ENCODE data around the gene TCF12.
"Not testable (repeated sequence)": the region's sequence is repeated elsewhere in the genome, so short reads cannot be mapped to it uniquely, and the experiment has no call there.

Gene TCF12

GRCh38 chr15:57144448-57144847 is 226.0 kb downstream of the TCF12 start:
- DNase-seq, result no peak

DNA sequence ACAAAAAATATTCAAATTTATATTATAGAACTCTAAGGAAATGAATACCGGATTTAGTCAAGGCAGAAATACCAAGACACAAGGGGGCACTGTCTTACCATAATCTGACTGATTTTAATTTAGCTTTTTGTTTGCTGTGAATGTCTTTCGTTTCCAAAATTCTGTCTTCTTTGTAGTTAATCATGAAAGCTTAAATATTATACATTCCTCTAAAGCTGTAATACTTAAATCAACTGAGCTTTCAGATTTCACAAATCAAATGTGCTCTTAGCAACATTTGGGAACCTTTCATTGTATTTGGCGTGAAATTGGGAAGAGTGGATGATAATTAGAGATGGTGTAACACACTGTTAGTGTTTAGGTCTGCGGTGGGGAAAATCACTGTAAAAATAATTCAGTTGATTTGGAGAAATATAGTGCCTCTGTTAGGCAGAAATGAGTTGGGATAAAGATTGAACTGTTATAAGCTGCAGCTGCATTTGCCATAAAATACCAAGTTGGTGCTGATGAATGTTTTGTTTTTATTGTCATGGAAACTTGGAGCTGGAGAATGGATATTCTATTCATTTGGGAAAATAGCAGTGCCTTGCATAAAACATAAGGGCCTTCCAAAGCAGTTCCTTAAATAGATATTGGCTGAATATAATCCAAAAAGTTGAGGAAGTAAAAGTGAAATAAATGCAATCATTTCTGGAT is 228.2 kb downstream of the TCF12 start:
- DNase-seq, result peak; percentile 62

- DNase-seq, result peak; percentile 60
Observed at GRCh38 chr15:57147621-57148020, 229.2 kb downstream of the TCF12 start.

- DNase-seq, result no peak
Observed at GRCh38 chr15:57148262-57148661, 229.8 kb downstream of the TCF12 start.

DNA sequence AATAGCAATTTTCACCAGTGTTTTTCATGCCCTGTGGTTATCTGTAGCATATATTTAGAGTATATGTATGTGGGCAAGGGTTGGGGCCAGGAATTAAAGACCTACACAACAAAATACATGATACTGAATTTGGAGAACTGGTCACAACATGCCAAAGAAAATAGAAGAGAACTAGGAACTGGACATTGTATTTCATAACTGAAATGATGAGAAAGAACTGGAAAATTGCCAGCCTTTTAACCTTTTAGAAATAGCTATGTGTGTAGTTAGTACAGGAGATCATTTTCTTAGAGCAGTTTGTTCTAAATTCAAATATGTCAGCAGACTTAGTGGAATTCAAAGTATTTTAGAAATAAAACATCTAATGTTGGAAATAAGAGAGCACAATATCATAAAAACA is 230.8 kb downstream of the TCF12 start:
- DNase-seq, result peak; percentile 81

DNA sequence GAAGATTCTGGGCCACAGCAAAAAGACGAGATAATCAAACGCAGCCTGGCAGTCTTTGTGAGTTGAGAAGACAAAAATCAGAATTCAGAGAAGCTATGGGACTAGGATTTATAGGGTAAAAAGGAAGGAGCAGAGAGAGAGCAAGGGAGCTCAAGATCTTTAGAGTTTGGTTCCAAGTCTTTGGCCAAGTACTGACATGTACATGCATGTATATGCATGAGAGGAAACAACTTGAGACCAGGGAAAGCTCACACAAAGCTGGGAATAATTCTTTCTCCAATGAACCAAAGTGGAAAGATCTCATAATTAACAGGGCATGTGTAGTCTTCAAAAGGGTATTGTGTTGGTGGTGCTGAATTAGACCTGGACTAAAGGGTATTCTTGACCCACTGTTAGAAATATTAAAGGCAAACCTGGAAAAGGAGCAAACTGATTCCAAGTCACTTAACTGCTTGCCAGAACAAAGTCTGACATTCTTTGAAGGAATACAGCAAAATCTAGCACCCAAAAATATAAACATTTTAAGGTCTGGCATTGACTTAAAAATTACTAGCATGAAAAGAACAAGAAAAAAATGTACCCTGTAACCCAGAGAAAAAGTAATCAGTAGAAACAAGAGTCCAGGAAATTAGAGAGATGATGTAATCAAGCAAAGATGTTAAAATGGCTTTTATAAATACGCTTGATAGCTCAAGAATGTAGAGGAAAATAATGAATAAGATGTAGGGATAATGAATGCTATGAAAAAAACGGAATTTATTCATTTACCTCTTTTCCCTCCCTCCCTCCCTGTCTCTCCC is 231.8 kb downstream of the TCF12 start:
- no peak for DNase-seq

GRCh38 chr15:57150866-57151203 is 232.4 kb downstream of the TCF12 start:
- DNase-seq, result not testable (repeated sequence)

DNA sequence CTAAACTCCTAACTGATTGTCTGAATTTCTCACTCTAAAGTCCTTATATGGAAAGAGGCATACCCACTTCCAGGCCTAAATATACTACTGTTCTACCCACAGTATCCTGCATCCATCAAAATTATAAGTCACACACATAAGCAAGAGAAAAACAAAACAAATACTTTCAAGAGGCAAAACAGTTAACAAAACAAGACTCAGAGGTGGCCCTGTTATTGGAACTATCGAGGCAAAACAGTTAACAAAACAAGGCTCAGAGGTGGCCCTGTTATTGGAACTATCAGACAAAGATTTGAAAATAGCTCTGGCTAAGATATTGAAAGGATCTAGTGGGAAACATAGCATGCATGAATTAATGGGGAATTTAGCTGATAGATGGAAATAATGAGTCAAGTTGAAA is 233.7 kb downstream of the TCF12 start:
- DNase-seq, result no peak

DNA sequence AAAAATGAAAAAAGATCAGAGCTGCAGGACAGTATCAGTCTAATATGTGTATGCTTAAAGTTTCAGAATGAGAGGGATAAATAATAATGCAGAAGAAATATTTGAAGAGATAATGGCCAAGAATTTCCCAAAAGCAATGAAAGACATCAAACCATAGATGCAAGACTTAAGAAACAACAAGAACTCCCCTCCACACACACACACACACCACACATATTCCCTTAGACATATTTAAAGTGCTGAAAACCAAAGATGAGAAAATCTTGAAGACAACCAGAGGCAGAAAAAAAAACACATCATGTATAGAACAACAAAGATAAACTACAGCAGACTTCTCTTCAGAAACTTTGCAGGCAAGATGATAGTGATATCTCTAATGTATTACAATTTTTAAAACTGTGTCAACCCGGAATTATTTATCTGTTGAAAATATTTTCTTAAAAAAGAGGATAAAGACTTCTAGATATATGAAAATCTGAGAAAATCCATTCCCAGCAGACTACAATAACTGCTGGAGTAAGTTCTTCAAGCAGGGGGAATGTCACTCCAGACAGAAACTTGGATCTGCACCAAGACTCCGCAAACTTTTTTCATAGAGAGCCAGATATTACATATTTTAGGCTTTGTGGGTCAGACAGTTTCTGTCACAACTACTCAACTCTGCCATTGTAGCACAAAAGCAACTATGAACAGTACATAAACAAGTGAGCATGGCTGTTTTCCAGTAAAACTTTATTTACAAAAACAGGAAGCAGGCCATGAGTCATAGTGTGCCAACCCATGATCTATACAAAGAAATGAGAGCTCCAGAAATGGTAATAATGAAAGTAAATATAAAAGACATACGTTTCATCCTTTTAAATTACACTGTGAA is 234.5 kb downstream of the TCF12 start:
- peak; percentile 87 for DNase-seq

DNA sequence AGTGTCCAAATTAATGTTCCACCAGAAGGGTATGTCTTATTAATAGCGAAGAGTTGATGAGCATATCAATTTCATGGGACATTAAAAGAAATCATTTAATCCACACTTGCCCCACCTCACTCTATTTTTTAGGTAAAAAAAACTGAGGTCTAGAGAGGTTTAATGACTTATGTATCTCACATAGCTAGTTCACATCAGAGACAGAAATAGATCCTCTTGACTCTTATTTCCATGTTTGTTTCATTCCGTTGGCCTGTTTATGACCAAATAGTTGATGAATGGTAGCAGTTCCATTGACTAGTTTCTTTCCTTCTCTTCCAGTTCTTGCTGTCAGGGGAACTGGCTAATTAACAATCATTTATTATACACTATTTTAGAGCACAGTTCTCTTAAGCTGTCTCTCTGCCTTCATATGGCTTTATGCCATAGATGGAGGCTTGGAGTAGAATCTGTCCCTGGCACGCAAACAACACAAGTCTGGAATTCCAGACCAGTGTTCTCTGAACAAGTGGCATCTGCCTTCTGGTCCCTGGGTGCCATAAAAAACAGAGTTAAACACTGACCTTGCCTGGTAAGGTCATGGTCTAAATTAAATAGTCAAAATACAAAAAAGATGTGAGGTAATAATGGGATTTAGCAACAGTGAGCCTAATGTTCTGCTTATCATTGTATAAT is 237.9 kb downstream of the TCF12 start:
- no peak for DNase-seq

DNA sequence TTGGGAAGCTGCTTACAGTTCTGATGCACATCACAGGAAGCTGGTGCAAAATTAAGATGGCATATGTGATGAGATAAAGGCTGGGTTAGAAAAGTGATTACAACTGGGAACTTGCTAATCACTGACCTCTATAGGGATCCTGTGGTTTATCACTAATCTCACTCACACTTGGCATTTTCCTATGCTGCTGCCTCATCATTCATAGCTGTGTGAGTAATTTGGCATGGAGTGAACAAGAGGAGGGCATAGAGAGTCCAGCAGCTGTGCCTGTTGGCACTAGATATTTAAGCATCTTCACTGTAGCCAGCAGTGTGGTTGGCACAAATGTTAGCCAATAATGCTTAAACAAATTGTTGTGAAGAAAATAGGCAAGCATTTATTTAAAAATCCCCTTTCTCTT is 240.1 kb downstream of the TCF12 start:
- no peak for DNase-seq

DNA sequence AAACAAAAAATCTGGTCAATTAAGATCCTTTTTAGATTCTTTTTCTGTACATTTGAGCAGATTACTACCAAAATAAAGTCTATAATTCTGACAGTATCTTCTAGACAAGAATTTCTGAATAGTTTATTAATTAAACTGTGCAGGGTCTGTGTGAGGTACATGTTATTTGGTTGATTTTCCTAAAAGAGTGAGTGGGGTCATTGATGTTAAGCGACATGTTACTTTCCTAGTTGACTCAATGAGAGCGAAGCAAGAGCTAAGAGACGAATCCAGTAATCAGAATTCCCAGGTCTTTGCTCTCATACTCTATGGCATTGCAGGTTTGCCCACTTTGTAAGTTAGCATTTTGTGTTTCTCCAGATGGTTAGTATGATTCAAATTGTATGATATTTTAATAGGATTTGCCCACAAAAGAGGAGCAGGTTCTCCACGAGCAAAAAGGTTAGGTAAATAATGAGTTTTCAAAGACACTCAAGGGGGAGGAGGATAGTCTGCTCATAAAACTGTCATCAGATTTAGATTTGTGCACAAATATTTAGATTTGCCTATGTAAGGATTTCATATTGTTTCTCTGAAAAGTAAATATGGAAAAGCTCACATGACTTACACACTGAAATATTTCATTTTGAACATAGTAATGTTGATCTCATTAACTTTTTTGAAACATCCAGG is 240.7 kb downstream of the TCF12 start:
- no peak for DNase-seq

- DNase-seq, result no peak
Observed at GRCh38 chr15:57159767-57160166, 241.3 kb downstream of the TCF12 start.

- DNase-seq, result no peak
Observed at GRCh38 chr15:57160823-57161560, 242.5 kb downstream of the TCF12 start.

- peak; percentile 15 for DNase-seq
Observed at GRCh38 chr15:57164251-57164650, 245.8 kb downstream of the TCF12 start.

DNA sequence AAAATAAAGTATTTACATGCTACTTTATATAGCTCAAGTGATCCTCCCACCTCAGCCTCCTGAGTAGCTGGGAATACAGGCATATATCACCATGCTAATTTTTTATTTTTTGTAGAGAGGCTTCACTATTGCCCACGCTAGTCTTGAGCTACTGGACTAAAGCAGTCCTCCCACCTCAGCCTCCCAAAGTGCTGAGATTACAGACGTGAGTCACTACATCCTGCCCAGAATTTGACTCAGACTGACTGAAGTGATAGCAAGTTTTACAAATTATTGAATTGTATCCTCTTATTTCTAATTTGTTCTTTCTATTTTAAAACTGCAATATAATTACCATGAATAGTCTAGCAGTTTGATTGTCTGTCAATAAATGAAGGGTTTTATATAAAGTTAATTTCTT is 247.5 kb downstream of the TCF12 start:
- peak; percentile 49 for DNase-seq

DNA sequence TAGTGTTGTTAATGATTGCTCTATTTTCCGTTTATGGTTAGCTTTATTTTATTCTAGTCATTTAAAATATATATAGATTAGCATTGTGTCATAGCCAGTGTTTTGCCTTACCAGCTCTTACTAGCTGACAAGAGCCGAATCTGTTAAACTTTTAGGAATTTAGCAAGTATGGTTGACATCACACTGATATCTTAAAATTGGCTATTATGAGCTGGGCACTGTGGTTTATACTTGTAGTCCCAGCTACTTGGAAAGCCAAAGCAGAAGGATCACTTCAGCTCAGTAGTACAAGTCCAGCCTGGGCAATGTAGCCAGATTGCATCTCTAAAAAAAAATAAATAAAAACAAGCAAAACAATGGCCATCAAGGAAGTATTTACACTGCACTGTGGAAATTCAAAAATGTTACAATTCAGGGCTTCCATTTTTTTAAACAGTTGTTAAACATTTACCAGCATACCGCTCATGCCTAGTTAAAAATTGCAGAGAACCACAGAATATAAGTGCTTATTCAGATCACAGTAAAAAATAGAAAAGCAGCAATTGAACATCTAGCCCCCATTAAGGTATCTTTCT is 249.5 kb downstream of the TCF12 start:
- DNase-seq, result no peak

DNA sequence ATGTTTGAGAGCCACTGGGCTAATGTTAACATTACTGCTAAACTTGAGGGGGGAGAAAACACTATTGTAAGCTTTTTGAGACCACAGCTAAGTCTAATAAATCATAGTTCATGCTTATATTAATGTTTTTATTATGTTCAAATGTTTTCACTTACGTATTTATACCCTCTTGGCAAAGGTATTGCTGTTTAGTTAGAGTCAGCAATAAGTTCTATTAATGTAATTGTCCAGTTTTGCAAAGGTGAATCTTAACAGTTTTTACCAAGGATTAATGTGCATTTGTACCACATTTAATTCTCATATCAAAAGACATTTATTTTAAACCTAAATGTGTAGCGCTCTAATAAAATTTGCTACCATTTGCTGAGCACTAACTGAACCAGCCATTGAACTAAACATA is 251.2 kb downstream of the TCF12 start:
- DNase-seq, result no peak

GRCh38 chr15:57171426-57171825 is 253.0 kb downstream of the TCF12 start:
- DNase-seq, result peak; percentile 74

GRCh38 chr15:57172925-57173324 is 254.5 kb downstream of the TCF12 start:
- DNase-seq, result no peak

DNA sequence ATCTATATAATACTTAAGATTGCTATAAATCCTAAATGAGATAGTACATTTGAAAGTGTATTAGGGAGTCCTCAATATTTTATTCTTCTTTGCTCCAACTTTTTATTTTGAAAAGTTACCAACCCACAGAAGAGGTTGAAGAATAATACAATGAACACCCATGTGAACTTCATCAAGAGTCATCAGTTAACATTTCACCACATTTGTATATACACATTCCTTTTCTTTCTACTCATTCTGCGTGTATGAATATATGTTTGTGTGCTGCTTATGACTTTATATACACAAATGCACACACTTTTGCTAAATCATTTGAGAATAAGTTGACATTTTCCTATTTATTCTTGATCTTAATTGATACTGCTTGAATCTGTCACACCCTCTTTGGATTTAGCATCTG is 264.6 kb downstream of the TCF12 start:
- no peak for DNase-seq

Measured in inflammatory macrophage treated with lipopolysaccharide for 4 hours (primary cell).